GM19351 (cell line): ENCODE data around the gene ACBD5.
"Not testable (repeated sequence)": the region's sequence is repeated elsewhere in the genome, so short reads cannot be mapped to it uniquely, and the experiment has no call there.

Experiments used
- ATAC-seq: cut with Tn5 transposase; IDR thresholded peaks from one replicate; pipeline ENCODE4 v1.9.1; 2021; ENCODE audit warnings: mild to moderate bottlenecking, moderate library complexity; ENCODE audit not compliant: unreplicated experiment

The ACBD5 gene

GRCh38 chr10:27241652-27242472, 1.3 kb upstream of the ACBD5 start:
- peak; percentile 61 for ATAC-seq

- ATAC-seq, result peak; percentile 23
Observed at GRCh38 chr10:27241010-27241651, 534 bp upstream of the ACBD5 start.

DNA sequence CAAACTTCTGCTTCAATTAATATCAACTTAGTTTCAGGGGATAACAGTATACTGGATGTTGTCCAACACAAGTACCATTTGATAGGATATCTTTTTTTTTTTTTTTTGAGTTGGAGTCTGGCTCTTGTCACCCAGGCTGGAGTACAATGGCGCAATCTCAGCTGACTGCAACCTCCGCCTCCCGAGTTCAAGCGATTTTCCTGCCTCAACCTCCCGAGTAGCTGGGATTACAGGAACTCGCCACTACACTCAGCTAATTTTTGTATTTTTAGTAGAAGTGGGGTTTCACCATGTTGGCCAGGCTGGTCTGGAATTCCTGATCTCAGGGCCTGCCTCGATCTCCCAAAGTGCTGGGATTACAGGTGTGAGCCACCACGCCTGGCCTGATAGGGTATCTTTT, 3.1 kb downstream of the ACBD5 start:
- ATAC-seq, result not testable (repeated sequence)

- not testable (repeated sequence) for ATAC-seq
Observed at GRCh38 chr10:27236589-27237128, 3.9 kb downstream of the ACBD5 start.

- no peak for ATAC-seq
Observed at GRCh38 chr10:27235706-27236105, 4.9 kb downstream of the ACBD5 start.

- no peak for ATAC-seq
Observed at GRCh38 chr10:27230022-27230421, 10.6 kb downstream of the ACBD5 start.

GRCh38 chr10:27225642-27226257, 14.8 kb downstream of the ACBD5 start:
- no peak for ATAC-seq

GRCh38 chr10:27225011-27225590, 15.5 kb downstream of the ACBD5 start:
- ATAC-seq, result no peak

GRCh38 chr10:27223964-27224363, 16.6 kb downstream of the ACBD5 start:
- no peak for ATAC-seq

GRCh38 chr10:27207350-27207749, 33.2 kb downstream of the ACBD5 start:
- ATAC-seq, result no peak

GRCh38 chr10:27203806-27204205, 36.8 kb downstream of the ACBD5 start:
- ATAC-seq, result no peak

- no peak for ATAC-seq
Observed at GRCh38 chr10:27197980-27198620, 42.5 kb downstream of the ACBD5 start.

DNA sequence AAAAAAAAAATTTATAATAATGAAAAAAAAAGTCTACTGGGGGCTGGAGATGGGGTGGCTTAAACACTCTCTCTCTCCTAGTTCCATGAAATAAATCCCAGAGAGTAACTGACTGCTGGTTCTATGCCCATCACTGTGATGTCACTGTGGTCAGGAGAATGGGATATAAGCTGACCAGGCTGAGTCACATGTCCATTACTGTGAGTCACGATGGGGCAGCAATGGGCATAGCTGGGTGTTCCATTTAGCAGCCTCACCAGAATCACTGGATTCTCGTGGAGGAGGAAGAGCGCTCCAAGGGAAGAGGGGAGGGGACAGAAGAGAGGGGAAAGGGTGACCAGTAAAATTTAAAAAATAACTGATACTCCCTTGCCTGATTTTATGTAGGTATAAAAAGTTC, 48.3 kb downstream of the ACBD5 start:
- no peak for ATAC-seq

GRCh38 chr10:27190508-27190907, 50.1 kb downstream of the ACBD5 start:
- no peak for ATAC-seq

- ATAC-seq, result no peak
Observed at GRCh38 chr10:27188897-27189296, 51.7 kb downstream of the ACBD5 start.

DNA sequence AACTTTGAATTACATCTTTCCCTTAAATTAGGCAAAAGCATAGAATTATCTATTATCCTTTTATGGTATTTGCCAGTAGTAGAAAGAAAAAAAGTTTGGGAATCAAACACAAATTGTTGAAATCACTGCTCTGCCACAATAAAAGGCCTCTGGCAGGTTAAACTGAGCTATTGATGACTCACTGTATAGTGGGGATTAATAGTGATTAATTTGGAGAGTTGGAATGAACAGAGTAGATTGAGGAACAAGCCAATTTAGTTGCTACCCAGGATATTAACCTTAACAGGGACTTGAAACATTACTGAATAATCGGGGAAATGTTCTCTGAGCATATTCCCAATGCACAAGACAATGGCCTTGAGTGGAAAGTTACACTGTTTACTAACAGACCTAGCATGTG, 52.3 kb downstream of the ACBD5 start:
- no peak for ATAC-seq

DNA sequence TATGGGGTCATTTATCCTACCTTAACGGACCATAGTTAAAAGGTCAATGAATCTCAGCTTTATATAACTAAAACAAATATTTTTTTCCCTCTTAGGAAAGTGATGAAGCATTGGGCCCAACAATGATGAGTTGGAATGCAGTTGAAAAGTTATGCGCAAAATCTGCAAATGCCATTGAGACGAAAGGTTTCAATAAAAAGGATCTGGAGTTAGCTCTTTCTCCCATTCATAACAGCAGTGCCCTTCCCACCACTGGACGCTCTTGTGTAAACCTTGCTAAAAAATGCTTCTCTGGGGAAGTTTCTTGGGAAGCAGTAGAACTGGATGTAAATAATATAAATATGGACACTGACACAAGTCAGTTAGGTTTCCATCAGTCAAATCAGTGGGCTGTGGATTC, 70.7 kb downstream of the ACBD5 start:
- no peak for ATAC-seq

DNA sequence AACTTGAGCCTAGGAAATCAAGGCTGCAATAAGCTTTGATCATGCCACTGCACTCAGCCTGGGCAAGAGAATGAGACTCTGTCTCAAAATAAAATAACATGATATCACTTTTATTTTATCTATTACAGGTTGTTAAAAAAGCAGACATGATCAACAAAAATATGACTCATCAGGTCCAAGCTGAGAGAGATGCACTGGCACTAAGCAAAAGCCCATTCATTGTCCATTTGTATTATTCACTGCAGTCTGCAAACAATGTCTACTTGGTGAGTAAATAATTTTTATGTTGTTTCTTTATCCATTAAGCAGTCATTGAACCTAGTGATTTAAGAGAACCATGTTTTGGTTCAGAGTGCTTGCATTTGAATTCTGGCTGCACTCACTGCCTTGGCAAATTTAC, 82.2 kb downstream of the ACBD5 start:
- no peak for ATAC-seq

DNA sequence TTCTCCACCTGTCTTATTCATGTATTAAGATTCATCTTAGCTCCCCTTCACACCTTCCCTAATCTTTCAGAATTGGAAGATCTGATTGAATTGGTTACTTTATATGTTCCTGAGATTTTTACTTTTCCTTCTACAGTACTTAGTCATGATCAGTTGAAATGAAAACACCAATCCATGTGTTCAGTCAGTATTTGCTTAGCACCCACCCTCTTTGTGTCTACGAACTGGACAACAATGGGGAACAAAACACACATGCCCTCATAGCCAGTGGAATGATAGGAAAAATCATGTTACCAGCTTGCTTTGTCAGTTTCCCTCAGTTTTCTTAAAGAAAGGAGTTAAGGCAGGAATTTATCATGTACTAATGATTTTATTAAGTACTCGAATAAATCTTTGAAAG, 83.4 kb downstream of the ACBD5 start:
- ATAC-seq, result no peak

DNA sequence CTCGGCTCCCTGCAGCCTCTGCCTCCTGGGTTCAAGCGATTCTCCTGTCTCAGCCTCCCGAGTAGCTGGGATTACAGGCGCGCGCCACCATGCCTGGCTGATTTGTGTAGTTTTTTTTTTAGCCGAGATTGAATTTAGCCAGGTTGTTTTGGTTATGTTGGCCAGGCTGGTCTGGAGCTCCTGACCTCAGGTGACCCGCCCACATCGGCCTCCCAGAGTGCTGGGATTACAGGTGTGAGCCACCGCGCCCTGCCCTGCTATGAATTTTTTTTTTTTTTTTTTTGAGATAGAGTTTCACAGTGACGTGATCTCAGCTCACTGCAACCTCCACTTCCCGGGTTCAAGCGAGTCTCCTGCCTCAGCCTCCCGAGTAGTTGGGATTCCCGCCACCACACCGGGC, 84.0 kb downstream of the ACBD5 start:
- ATAC-seq, result not testable (repeated sequence)
